IPS DF 19.7 (cell line): ENCODE data around the gene LMF1.
"Not testable (repeated sequence)": the region's sequence is repeated elsewhere in the genome, so short reads cannot be mapped to it uniquely, and the experiment has no call there.

Experiments used
- DNase-seq: peaks from one replicate; pipeline ENCODE4 v3.0.0-alpha.2; 2013; ENCODE audit warnings: low read depth, low spot score

The LMF1 gene

DNA sequence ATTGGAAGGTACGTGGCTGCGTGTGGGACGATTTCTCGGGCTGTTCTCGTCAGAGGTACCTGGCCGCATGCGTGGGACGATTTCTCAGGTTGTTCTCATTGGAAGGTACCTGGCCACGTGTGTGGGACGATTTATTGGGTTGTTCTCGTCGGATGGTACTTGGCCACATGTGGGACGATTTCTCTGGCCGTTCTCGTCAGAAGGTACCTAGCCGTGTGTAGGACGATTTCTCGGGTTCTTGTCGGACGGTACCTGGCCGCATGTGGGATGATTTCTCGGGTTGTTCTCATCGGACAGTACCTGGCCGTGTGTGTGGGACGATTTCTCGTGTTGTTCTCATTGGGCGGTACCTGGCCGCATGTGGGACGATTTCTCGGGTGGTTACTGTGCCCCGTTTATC, 120.1 kb downstream of the LMF1 start:
- DNase-seq = no peak

DNA sequence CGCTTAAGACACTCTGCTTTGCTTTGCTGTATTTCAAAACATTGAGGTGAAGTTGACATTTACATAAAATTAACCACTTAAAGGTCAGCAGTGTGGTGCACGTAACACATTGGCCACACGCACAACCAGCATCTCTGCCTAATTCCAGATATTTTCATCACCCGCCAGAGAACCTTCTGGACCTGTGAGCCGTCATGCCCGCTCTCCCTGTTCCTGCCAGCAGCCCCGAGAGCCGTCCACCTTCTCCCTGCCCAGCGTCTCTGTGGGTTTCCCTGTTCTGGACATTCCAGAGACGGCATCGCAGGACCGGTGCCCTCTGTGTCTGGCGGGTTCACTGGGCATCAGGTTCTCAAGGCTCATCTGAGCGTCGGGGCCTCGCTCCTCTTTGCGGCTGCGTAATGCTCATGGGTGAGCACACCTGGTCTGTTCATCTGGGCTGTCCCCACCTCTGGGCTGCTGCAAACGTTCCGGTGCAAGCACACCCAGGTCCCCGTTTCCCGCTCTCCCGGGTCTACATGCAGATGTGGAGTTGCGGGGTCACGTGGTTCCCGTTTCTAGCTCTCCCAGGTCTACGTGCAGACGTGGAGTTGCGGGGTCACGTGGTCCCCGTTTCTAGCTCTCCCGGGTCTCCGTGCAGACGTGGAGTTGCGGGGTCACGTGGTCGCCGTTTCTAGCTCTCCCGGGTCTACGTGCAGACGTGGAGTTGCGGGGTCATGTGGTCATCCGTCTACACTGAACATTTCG, 122.1 kb downstream of the LMF1 start:
- DNase-seq = no peak

DNA sequence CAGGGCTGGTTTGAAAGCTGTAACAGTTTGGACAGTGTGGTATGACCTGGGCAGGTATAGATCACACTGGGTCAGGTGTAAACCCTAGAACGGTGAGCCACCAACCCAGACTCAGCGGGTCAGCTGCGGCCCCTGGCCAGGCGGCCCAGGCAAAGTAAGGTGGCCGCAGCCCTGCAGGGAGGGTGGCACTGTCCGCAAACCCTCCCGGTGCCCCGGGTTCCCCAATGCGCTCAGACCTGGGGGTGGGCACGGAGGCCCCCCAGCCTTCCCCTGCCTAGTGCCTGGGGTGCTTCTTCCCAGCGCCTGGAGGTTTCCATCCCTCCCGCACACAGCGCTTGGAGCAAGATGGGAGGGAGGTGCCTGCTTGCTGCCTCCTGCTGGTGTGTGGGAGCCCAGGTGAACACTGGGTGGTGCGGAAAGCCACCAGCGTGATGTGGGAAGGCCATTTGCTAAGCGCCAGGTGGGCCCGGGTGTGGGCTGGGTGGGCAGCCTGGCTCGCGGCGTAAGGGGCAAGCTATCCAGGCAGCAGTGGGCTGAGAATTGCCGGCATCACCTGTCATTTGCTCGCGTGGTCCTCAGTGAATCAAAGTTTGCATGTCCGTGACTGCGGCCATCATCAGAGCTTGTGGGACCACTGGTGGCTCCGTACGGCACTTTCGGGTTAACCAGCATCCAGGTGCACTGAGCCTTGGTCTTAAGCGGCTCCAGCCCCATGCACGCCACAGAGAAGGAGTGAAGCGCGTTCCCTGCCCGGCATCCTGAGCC, 122.9 kb downstream of the LMF1 start:
- DNase-seq = no peak

DNA sequence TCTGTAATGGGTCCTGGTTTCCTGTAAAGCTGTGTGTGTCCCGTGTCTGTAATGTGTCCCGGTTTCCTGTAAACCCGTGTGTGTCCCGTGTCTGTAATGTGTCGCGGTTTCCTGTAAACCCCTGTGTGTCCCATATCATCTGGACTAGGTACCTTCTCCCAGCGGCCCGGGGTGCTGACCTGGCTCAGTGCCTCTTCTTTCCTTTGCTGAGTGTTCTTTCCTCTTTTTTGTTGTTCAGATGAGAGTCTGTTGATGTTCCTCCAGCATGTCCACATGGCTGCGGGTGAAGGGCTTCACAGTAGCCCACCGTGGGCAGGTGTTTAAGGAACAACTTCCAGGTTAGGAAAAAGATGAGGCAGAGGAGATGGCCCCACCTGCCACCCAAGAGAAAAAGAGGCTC, 123.6 kb downstream of the LMF1 start:
- no peak for DNase-seq

DNA sequence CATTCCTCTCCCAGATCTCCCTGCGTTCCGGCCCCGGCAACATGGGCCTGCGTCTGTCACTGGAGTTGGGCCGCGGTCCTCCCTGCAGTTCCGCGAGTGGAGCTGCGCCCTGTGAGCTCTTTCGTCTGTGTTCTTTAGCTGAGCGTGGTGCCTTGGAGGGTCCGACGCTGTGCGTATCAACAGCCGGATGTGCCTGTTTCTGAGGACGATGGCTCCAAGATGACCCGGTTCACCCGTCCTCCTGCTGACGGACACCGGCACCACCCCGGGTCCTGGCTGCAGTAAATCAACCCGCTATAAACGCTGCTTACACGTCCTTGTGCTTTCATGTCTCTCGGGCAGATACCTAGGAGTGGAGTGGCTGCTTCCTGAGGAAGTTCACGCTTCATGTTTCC, 125.4 kb downstream of the LMF1 start:
- no peak for DNase-seq

DNA sequence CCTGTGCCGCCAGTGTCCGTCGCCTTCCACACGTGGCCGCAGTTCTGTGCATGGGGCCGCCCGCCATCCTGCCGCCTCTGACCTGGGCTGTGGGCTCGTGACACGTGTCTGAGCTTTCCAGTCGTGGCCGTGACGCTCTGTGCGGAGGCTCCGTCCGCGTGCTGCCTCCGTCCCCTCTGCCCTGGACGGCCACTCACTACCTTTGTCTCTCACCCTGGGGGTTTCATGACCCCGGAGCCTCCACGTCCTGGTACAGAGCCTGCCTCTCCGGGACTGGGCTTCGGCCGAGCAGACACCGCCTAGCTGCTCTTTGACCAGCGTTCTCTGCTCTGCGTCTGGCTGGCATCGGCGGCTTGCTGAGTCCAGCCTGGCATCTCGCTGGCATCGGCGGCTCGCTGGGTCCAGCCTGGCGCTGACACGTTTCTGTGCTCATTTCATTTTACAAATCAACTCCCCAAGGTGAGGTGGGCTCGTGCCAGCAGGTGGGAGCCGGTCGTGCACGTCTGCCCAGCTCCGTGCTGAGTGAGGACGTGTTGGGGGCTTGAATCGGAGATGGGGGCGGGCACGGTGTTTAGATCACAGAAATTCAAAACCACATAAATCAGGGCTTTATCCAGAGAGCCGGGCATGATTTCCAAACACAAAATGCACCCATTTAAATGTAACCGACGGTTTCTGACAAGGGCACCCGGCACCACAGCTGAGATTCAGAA, 126.0 kb downstream of the LMF1 start:
- DNase-seq = no peak

DNA sequence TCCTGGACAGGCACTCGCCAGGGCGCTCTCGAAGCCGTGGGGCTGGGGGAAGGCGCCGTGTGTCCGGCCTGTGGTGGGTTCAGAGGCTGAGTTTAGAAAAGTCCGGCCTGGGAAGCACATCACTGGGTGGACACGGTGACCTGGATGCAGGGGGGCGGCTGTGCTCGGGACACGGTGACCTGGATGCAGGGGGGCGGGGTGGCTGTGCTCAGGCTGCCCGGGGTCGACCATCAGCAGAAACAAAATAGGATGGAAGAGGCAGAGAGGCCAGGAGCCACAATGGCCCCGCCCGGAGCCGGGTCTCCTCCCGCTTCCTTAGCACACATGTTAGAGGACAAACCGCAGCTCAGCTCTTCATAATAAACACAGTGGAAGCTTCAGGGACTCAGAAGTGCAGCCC, 127.0 kb downstream of the LMF1 start:
- no peak for DNase-seq

DNA sequence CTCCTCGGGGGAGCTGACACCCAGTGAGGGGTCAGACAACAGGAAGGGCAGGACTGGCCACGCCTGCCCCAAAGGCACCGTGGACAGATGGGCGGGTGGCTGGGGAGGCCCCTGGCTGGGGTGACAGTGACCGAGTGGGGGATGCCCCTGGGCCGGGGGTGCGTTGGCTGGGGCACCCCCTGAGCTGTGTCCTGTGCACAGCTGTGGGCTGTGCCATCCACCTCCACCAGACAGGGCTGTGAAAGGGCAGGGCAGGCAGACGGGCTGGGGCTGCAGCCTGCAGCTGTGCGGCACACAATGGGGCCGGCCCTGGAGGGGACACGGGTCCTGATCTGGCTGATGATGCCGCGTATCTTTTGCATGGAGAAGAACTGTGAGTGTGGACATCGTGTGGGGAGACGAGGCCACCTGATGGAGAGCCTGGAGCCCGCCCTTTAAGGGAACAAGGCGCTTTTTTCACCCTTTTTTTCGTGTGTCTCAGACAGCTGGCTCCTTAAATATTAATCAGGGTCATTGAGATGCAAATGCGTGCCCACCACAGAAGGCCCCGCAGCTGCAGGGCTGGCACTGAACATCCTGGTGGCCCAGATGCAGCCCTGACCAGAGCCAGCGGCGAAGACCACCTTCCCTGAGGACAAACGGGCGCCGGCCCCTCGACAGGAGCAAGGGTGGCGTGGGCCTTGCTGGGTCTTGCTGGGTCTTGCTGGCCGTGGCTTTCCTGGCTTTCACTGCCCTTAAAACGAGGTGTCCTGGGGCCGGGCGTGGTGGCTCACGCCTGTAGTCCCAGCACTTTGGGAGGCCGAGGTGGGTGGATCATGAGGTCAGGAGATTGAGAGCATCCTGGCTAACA, 127.8 kb downstream of the LMF1 start:
- no peak for DNase-seq

DNA sequence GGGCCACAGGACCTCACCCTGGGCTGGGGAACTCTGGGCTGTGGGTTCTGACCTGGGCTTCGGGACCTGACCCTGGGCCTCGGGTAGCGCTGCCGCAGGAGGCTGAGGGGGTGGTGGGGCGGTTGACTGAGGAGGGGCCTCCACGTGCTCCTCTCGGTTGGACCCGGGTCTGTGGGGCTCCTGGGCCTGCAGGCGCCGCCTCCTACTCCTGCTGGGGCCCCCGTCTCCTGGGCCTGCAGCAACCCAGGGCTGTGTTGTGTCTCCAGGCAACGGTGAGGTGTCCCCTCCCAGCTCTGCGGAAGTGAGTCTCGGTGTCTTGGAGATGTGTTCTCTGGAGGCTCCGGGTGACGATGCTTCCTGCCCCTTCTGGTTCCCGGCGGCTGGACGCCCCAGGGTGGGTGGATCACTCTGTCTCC, 128.7 kb downstream of the LMF1 start:
- DNase-seq = no peak

DNA sequence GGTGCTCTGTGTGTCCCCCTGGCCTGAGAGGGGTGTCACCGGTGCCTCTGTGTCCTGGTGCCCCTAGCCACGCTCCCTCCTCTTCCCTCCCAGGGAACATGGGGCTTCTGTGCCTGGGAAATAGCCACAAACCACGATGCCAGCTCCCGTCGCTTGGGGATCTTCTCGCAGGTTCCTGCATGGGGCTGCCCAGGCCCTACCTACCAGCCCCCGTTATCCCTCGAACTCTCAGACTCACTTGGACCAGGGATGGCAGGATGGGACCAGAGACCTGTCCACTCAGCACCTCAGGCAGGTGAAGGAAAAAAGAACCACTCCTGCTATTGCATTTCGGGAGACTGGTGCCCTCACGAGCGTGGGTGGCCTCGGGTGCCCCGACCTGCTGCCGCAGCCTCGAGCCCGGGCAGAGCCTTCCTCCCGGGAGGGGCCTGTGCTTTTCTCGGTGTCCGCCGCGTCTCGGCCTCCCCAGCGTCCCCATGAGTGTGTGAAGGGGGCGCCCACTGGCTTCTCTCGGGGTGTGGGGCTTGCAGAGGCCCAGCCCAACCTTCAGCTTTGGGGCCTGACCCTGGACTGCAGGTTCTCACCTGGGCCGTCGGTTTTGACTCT, 129.2 kb downstream of the LMF1 start:
- DNase-seq = no peak

DNA sequence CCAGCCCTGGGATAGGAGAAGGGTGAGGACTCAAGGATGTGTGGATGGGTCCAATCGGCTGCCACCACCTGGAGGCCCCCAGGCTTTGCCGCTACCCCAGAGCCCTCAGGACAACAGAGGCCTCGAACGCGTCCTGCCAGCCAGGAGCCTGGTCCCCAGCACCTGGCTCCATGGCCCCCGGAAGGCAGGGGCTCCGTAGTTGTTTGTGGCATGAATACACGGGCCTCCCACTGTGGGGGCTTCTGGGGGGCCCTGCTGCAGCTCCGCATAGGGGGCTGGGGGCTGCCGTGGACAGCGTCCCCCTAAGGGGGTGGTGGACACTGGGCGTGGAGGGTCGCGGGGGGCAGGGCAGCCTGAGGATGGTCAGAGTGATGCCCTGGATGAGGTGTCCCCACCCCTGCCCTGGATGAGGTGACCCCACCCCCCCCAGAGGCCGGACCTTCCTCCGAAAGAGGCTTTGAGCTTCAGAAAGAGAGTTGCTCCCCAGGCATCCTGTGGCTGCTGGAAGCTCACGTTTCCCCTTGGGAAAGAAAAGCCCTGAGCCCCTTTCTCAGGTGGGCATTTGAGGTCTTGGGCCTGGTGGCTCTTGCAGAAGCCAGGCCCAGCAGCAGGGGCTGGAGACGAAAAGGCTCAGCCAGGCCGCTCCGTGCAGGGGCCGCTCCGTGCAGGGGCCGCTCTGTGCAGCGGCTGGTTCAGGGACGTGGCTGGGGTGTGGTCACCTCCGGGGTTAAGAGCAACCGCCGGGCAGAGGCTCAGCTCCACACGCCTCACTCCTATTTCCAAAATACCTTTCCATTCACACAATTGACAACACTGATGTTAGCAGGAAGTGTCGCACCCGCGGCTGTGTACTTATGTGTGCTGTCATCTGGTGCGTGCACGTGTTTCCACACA, 130.0 kb downstream of the LMF1 start:
- no peak for DNase-seq

DNA sequence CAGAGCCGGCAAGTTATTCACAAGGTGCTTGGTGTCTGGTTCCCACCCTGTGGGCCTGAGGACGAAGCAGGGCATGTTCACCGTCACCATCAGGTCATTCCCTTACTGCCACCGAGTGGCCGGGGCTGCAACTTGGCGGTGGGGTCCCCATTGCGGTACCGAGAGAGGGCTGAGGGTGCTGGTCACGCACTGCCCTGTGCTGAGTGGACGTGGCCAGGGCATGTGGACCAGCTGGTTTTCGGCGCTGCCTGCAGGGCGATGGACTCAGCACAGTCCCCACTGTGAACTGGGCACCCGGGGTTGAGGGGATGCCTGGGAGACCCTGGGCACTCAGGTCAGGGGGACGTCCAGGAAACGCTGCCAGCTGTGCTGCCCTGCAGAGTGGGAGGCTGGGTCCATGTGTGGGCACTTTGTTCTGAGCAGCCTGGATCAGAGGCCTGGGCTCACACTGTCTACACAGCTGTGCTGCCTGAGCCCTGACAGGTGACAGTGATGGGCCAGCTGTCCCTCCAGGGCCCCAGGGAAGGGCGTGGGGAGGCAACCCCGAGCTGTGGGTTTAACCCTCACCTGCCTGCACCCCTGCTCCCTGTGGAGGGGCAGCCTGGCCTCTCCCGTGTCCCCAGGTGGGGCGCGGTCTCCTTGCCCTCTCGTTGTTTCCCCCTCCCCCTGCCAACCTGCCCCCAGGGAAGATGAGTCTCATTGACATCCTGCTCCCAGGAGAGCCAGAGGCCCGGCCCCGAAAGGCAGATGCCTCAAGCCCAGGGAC, 131.0 kb downstream of the LMF1 start:
- DNase-seq = no peak

DNA sequence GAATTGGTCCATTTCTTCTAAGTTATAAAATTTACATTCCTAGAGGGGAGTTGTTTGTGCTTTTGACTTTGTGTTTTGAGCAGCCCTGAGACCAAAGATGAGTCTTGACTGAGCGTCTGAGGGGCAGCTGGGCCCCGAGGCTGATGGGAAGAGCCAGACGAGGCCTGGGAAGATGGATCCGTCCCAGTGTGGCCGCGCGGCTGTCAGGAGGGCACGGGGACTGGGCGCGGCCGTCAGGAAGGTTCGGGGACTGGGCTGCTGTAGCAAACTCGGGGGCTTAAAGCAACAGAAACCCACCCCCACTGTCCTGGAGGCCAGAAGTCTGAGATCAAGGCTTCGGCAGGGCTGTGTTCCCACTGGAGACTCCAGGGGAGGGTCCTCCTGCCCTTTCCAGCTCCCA, 132.0 kb downstream of the LMF1 start:
- DNase-seq = no peak

DNA sequence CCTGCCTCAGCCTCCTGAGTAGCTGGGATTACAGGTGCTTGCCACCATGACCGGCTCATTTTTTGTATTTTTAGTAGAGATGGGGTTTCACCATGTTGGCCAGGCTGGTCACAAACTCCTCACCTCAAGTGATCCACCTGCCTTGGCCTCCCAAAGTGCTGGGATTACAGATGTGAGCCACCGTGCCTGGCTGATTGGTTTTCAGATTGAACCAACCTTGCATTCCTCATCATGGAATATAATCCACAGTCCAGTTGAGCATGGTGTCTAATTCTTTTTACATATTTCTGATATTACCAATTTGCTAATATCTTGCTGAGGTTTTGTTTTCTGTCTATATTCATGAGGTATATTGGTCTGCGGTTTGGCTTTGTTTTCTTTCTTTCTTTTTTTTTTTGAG, 134.0 kb downstream of the LMF1 start:
- DNase-seq = not testable (repeated sequence)

DNA sequence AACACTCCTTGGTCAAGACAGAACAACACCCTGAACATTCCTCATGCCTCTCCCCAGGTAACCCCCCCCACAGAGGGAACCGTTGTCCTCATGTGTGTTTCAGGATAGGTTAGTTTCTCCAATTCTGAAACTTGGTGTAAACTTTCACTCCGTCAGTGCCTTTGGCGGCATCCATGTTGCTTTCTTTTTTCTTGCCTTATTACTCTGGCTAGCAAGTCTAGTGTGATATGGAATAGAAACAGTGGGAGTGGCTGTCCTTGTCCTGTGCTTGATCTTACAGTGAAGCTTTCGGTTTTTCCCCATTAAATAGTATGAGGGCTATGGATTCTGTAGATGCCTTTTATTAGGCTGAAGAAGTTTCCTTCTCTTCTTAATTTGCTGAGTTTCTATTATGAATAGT, 134.6 kb downstream of the LMF1 start:
- DNase-seq = no peak

DNA sequence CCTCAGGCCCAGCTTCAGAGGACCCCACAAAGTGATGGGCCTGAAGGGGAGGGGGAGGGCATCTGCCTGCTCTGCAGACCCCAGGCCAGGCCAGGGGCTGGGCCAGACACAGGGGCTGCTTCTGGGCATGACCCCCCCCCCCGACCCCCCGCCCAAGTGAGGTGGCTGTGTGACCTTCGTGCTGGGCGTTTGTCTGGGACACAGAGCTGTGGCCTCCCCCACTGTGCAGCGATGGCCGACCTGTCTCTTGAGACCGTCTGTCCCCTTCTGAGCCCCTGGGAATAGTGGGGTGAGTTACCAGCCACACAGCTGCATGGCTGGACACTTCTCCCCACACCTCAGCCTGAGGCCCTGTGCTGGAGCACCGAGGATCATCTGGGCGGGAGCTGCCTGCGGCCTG, 135.4 kb downstream of the LMF1 start:
- DNase-seq = no peak

DNA sequence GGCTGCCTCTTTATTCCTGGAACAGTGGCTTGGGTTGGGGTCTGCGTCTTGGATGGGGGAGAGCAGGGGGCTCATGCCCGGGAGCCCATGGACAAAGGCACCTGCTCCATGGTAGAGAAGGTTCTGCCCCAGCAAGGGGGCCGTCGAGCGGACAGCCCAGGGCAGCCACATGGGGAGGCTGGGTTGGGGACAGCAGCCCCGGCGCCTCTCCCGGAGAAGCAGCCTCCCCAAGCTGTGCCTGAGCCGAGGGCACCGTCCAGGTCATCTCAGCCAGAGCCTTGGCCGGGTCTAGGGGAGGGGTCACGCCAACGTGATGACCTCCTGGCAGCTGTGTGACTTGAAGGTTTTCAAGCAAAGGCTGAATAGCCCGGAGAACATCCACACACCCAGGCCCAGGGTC, 137.4 kb downstream of the LMF1 start:
- DNase-seq = no peak

DNA sequence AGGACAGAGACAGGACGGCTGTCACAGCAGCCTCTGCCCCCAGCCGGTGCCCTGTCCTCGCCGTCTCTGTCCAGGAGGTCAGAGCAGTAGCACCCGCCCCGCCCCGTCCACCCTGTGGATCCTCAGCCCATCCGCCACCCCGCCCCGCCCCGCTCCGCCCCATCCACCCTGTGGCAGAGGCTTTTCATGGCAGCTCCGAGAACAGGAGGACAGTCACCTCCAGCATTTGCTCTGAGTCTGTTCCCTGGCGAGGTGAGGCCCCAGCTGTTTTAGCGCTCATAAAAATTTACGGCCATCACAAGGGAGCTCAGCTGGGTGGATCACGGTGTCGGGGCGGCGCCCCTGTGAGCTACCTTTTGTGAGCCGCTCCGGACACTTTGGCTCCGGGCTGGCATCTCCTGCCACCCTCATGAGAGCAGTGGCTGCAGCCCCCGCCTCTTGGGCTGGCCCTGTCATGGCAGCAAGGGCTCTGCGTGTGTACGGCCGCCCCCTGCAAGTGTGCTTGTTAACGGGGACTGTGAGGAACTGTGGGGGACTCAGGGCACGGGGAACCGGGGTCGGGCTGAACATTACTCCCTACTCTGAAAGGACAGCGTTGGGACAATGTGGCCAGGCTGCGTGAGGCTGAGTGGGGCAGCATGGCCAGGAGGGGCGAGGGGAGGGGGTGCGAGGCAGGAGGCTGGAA, 138.0 kb downstream of the LMF1 start:
- no peak for DNase-seq
